Nucleus accumbens (tissue), 56 donors: Measurements from ENCODE around the gene URB1.
A peak's percentile ranks its signal among the peaks of the same experiment; 100 is the strongest.
"Not testable (repeated sequence)": the region's sequence is repeated elsewhere in the genome, so short reads cannot be mapped to it uniquely, and the experiment has no call there.

Experiments used
- DNase-seq, 56 donors: peaks; one replicate each; lab custom pipeline; 2025; lab: John Stamatoyannopoulos, UW

The URB1 gene

GRCh38 chr21:32377991-32378390 is 14.8 kb downstream of the URB1 start:
- DNase-seq: peak in 9 of 56 donors; percentile 4 to 29 (median 8)

GRCh38 chr21:32377506-32377905 is 15.3 kb downstream of the URB1 start:
- DNase-seq: no peak

- no peak for DNase-seq
Observed at GRCh38 chr21:32372755-32373154, 20.1 kb downstream of the URB1 start.

GRCh38 chr21:32371913-32372314 is 20.9 kb downstream of the URB1 start:
- no peak for DNase-seq

GRCh38 chr21:32370998-32371766 is 21.6 kb downstream of the URB1 start:
- no peak for DNase-seq

GRCh38 chr21:32368961-32369360 is 23.9 kb downstream of the URB1 start:
- not testable (repeated sequence) for DNase-seq

GRCh38 chr21:32368386-32368785 is 24.4 kb downstream of the URB1 start:
- no peak for DNase-seq

- no peak for DNase-seq
Observed at GRCh38 chr21:32367158-32367557, 25.7 kb downstream of the URB1 start.

GRCh38 chr21:32366191-32366590 is 26.6 kb downstream of the URB1 start:
- no peak for DNase-seq

- no peak for DNase-seq
Observed at GRCh38 chr21:32364796-32365195, 28.0 kb downstream of the URB1 start.

GRCh38 chr21:32364387-32364786 is 28.4 kb downstream of the URB1 start:
- DNase-seq: peak in 4 of 56 donors; percentile 5 to 20 (median 8)

- no peak for DNase-seq
Observed at GRCh38 chr21:32360401-32360975, 32.3 kb downstream of the URB1 start.

- DNase-seq: peak in 1 of 56 donors; percentile 2
Observed at GRCh38 chr21:32359719-32360260, 33.0 kb downstream of the URB1 start.

- DNase-seq: no peak
Observed at GRCh38 chr21:32356874-32357395, 35.9 kb downstream of the URB1 start.

- no peak for DNase-seq
Observed at GRCh38 chr21:32353002-32353711, 39.7 kb downstream of the URB1 start.

GRCh38 chr21:32352526-32352925 is 40.3 kb downstream of the URB1 start:
- no peak for DNase-seq

GRCh38 chr21:32351428-32351827 is 41.4 kb downstream of the URB1 start:
- DNase-seq: no peak

GRCh38 chr21:32350981-32351380 is 41.8 kb downstream of the URB1 start:
- no peak for DNase-seq

GRCh38 chr21:32350211-32350980 is 42.4 kb downstream of the URB1 start:
- DNase-seq: no peak

- no peak for DNase-seq
Observed at GRCh38 chr21:32349333-32349944, 43.4 kb downstream of the URB1 start.
